GM19452 (cell line): ENCODE data around the gene RFC2.

Experiments used
- ATAC-seq: cut with Tn5 transposase; IDR thresholded peaks from one replicate; pipeline ENCODE4 v1.9.1; 2021; ENCODE audit not compliant: unreplicated experiment

The RFC2 gene

GRCh38 chr7:74254129-74254857 lies at the start of gene RFC2:
Gene RFC2 (minus strand): TSS chr7:74254399. CDS start chr7:74254383, 16 bp downstream.
- ATAC-seq, result peak; percentile 96

DNA sequence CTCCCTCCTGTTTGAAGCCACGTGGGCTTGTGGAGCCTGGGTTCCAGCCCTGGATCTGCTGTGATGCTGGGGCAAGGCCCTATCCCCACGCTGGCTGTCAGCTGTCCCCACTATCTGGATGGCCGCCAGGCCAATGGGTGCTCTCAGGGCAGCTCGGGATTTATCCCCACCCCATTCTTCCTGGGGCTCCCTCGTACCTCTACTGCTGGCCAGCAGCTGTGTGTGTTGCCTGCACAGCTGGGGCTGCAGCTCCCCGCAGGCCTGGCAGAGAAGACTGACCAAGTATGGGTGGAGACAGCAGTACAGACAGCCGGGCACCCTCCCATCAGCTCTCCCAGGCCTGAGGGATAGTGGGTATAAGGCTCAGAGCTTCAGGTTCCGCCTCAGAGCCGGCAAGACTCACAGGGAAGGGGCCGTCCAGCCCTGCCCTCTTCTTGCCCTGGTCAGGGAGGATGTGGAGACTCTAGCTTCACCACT lies 48.6 kb upstream of the RFC2 start:
- ATAC-seq, result no peak

DNA sequence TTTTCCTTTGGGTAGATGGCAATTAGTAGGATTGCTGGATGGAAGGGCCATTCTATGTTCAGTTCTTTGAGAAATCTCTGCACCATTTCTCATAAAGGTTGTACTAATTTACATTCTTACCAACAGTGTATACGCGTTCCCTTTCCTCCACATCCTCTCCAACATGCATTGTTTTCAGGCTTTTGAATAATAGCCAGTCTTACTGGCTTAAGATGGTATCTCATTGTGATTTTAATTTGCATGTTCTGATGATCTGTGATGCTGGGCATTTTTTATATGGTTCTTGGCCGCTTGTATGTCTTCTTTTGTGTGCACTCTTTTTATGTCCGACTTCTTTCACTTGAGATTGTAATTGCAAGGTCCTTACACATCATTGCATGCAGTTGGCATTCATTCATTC lies 46.7 kb upstream of the RFC2 start:
- ATAC-seq, result no peak

GRCh38 chr7:74299401-74299800 lies 45.2 kb upstream of the RFC2 start:
- ATAC-seq, result no peak

DNA sequence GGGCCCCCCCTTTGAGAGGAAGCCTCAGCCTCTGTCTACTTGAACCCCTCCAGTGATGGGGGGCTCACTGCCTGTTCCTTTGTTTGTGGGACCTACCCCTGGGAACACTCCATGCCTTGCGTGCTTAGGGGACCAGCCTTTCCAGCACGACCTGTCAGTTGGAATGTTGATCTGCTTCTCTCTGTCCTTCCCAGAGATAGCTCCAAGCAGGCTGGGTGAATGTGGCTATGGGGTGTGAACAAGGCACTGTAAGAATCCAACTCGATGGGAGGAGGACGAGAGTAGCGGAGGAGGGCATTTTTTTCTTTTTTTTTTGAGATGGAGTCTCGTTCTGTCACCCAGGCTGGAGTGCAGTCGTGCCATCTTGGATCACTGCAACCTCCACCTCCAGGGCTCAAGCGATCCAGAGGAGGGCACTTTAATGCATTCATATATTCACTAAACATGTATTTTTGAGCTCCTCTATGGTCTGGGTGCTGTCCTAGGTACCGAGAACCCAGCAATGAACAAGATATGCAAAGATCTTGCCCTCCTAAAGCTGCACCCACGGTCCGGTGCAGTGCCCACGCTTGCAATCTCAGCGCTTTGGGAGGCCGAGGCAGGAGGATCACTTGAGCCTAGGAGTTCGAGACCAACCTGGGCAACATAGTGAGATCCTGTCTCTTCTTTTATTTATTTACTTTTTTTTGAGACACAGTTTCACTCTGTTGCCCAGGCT lies 43.5 kb upstream of the RFC2 start:
- ATAC-seq, result no peak

- ATAC-seq, result no peak
These were observed 40.2 kb upstream of the RFC2 start for GRCh38 chr7:74294191-74294998.

GRCh38 chr7:74293577-74293908 lies 39.3 kb upstream of the RFC2 start:
- ATAC-seq, result no peak

GRCh38 chr7:74292757-74293576 lies 38.8 kb upstream of the RFC2 start:
- ATAC-seq, result no peak

- ATAC-seq, result no peak
These were observed 37.3 kb upstream of the RFC2 start for GRCh38 chr7:74291535-74291934.

GRCh38 chr7:74290981-74291441 lies 36.8 kb upstream of the RFC2 start:
- ATAC-seq, result no peak

DNA sequence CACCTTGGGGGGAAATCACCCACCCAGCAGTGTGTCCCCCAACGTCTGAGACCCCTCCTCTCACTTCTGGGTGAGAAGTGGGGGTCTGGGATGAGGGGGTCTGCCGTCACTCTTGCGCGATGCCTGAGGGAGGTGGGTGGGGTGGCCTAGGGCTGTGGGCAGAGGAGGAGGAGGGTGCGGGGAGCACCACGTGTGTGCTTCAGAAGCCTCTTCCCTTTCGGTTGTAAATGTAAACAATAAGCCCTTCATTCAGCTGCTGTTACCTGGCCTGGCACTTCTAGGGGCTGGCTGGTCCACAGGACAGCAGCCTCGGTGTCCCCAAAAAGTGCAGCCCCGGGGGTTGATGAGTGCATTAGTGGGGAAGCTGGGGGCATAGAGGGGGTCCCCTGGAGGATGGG lies 36.4 kb upstream of the RFC2 start:
- ATAC-seq, result no peak

DNA sequence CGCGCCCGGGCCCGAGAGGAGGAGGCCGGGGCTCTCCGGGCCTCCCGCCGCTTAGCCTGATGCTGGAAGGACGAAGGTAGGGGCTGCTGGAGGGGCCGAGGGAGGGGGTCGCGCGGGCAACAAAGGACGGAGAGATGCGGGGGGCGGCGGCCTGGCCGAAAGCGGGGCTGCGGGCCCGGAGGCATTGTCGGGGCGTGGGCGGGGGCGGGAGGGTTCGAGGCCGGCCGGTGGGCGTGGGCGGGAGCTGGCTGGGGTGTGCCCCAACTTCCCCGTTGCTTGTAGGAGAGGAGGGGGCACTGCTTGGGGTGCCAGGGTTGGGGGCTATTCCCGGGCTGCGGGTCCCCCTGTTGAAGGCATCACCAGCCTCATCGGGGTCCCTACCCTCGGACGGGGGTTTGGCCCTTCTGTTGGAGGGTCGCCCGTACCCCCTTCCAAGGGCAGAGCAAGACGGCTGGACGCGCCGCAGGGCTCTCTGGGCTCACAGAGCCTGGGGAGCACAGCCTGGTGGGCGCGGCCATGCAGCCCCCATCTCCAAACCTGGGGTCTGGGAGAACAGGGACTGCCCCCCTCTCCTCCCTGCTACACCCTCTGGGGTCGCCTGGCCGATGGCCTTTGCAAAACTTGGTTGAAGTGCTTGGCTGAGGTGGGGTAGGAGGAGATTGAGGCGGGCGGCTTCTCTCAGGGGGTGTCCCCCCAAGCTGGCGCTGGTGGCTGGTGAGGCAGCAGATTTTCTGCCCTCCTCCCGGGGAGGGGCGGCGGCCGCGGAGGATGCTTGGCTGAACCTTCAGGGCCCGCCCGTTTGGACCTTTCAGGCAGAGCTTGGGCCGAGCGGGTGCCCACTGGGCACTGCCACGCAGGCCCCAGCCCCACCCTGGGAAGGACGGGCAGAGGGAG lies 35.7 kb upstream of the RFC2 start:
- ATAC-seq, result no peak

DNA sequence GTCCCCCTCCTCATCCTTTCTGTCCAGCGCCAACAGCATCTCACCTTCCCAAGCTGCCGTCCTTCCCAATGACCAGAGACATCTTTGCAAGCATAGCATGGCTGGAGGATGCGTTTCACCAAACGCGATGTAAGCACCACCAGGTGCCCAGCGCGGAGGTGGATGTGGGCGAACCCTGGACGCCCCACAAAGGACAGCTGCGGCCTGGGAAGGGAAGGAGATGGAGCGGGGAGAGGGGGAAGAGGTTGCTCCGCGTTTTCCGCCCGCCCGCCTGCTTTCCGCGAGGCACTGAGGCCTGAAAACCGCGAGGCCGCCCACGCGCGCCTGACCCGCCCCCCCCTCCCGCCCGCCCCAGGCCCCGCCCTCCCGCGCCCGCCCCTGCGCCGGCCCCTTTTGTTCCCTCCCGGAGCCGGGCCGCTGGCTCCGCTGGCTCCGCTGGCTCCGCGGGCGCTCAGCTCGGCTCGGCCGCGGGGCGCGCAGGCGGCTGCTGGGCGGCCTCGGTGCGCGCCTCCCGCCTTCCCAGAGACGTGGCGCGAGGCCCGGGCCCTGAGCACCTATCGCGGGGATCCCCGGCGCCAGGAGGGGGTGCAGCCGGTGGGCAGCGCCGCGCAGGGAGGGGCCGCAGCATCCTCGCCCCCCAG lies 34.9 kb upstream of the RFC2 start, which contains the start of gene CLIP2:
Gene CLIP2 (plus strand): TSS at position 390 of the 641 bp plus-strand sequence. CDS start 28,140 bp downstream, outside the sequence.
- ATAC-seq, result peak; percentile 52

DNA sequence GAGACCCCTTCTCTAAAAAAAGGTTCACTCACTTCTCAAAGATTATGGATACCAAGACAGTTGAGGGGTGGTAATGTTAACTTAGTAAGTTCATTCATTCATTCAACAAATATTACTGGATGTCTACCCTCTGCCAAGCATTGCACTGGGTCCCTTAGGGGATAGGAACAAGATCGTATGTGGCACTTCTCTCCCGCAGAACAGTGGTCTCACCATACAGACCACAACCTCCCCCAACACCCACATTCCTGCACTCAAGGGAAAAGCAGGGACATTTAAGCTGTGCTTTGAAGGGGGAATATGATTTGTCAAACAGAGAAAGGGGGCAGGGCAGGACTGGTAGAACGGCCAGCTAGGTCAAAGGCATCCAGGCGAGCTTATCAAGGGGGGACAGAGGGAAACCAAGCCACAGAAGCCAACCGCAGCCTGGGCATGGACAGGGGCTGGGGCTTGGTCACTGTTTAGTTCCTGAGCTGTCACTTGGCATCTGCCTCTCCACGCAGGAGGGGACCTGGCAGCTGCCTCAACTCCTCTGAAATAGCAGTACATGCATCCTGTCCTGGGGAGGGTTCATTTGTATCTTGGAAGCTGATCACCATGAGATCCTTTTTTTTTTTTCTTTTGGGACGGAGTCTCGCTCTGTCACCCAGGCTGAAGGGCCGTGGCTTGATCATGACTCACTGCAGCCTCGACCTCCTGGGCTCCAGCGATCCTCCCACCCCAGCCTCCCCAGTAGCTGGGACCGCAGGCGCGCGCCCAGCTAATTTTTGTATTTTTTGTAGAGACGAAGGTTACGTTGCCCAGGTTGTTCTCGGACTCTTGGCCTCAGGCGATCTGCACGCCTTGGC lies 34.1 kb upstream of the RFC2 start:
- no peak for ATAC-seq

DNA sequence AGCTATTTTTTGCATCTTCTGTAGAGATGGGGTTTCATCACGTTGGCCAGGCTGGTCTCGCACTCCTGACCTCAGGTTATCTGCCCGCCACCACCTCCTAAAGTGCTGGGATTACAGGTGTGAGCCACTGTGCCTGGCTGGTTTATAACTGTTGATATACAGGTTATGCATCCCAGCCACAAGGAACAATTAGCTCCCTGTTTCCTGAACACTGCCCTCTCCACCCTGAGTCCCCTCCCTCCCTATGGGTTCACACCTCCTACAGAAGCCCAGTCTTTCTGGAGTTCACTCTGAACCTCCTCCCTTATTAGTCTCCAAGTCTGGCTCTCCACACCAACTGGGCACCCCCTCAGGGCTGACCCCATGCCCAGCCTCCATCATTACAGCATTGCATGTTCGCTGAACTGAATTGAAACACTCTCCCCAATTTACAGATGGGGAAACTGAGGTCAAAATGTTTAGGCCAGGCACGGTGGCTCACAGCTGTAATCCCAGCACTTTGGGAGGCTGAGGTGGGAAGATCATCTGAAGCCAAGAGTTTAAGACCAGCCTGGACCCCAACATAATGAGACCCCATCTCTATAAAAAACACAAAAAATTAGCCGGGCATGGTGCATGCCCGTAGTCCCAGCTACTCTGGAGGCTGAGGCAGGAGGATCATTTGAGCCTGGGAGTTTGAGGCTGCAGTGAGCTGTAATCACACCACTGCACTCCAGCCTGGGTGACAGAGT lies 33.3 kb upstream of the RFC2 start:
- ATAC-seq, result no peak

DNA sequence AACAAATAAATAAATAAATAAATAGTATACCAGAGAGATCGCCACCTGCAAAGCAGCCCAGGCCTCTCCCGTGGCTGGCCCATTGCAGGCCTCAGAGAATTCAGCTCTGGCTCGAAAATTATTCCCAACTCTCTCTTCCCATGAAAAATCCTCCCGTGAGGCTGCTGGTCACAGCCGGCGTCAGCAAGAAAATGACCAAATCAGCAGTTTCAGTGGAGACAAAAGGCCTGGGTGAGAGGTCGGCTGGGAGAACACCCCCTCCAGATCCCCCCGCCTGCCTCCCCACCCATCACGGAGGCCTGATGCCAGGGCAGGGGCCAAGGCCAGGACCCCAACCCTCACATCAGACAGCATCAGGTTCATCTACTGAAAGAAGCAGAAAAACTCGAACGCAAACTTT lies 31.9 kb upstream of the RFC2 start:
- no peak for ATAC-seq

GRCh38 chr7:74284781-74285259 lies 30.6 kb upstream of the RFC2 start:
- no peak for ATAC-seq
